GM23248 (cell line): ENCODE data around the gene SNX24. TPM values are rescaled to one million over a fixed set of nuclear protein-coding genes. Genes with fewer than 3 reads are reported as not detected.

Experiments
- DNase-seq: peaks from one replicate; pipeline ENCODE4 v3.0.0-alpha.2; 2015
- H2AFZ ChIP-seq: fragments of 200-600 bp; sonication (generic); 2 replicates; pipeline ENCODE4 v1.6.1; 2016; ENCODE audit warnings: antibody characterized with exemption
- H3F3A ChIP-seq: fragments of 200-600 bp; sonication (generic); 2 replicates; pipeline ENCODE4 v1.6.1; 2016; ENCODE audit warnings: mild to moderate bottlenecking, antibody characterized with exemption, mixed run types; ENCODE audit not compliant: insufficient read depth
- H3K27ac ChIP-seq: fragments of 200-600 bp; sonication (generic); 2 replicates; pipeline ENCODE4 v1.5.1; 2016; ENCODE audit warnings: mild to moderate bottlenecking
- H3K27me3 ChIP-seq: fragments of 200-600 bp; sonication (generic); replicated peaks from 2 replicates; pipeline ENCODE4 v1.6.1; 2016; ENCODE audit warnings: mild to moderate bottlenecking; ENCODE audit not compliant: insufficient read depth
- H3K36me3 ChIP-seq: fragments of 200-600 bp; sonication (generic); 2 replicates; pipeline ENCODE4 v1.6.1; 2016; ENCODE audit warnings: low read depth, mild to moderate bottlenecking
- H3K4me1 ChIP-seq: fragments of 200-600 bp; sonication (generic); 2 replicates; pipeline ENCODE4 v1.6.1; 2016; ENCODE audit warnings: mild to moderate bottlenecking; ENCODE audit not compliant: insufficient read depth
- H3K4me2 ChIP-seq: fragments of 200-600 bp; sonication (generic); one replicate; pipeline ENCODE4 v1.6.1; 2016; ENCODE audit warnings: mild to moderate bottlenecking; ENCODE audit not compliant: unreplicated experiment
- H3K4me3 ChIP-seq: fragments of 200-600 bp; sonication (generic); 2 replicates; pipeline ENCODE4 v1.5.1; 2016; ENCODE audit warnings: mild to moderate bottlenecking
- H3K79me2 ChIP-seq: fragments of 200-600 bp; sonication (generic); 2 replicates; pipeline ENCODE4 v1.6.1; 2016; ENCODE audit warnings: mild to moderate bottlenecking; ENCODE audit not compliant: insufficient read depth
- H3K9ac ChIP-seq: fragments of 200-600 bp; sonication (generic); 2 replicates; pipeline ENCODE4 v1.6.1; 2016; ENCODE audit warnings: mild to moderate bottlenecking
- H3K9me2 ChIP-seq: fragments of 200-600 bp; sonication (generic); 2 replicates; pipeline ENCODE4 v1.6.1; 2016; ENCODE audit warnings: mixed run types, mild to moderate bottlenecking, moderate library complexity; ENCODE audit not compliant: insufficient read depth
- H3K9me3 ChIP-seq: fragments of 200-600 bp; sonication (generic); one replicate; pipeline ENCODE4 v1.6.1; 2017; ENCODE audit warnings: low read depth
- H4K20me1 ChIP-seq: fragments of 200-600 bp; sonication (generic); 2 replicates; pipeline ENCODE4 v1.6.0; 2016; ENCODE audit not compliant: insufficient read depth
- EZH2 ChIP-seq: fragments of 200-600 bp; sonication (generic); IDR thresholded peaks from 2 replicates; pipeline ENCODE4 v1.6.1; 2018; ENCODE audit warnings: antibody characterized with exemption, mild to moderate bottlenecking; ENCODE audit not compliant: insufficient read depth, poor library complexity, severe bottlenecking
- EZH2phosphoT487 ChIP-seq: fragments of 200-600 bp; sonication (generic); IDR thresholded peaks from 2 replicates; pipeline ENCODE4 v1.6.1; 2018; ENCODE audit warnings: antibody characterized with exemption, moderate library complexity, mild to moderate bottlenecking, low read depth; ENCODE audit not compliant: insufficient read depth
- WGBS, 2 experiments: methylation state at CpG; one replicate each; pipeline ENCODE4 v1.1.6; 2015 to 2017; ENCODE audit warnings: low lambda C conversion rate in 2 of 2, low coverage in 1 of 2; ENCODE audit errors: missing lambda C conversion rate in 2 of 2; 5-methylcytosine and 5-hydroxymethylcytosine counted together
- in situ Hi-C: fragments of 300-500 bp; cut with MboI; formaldehyde crosslinking; loops from 2 replicates; pipeline ENCODE4 v1.15.0; 2020
- polyA plus RNA-seq: library from polyadenylated mRNA; unstranded; fragments of >200 nt; fragmentation: Nextera tagmentation; extraction: Ambion mirVana; gene quantifications from 2 replicates; pipeline ENCODE4 v1.2.1, GENCODE V29; 2016
- total RNA-seq: library from RNA; depleted of rRNA; stranded (reverse); fragments of >200 nt; shearing (Covaris generic); gene quantifications from 2 replicates; pipeline ENCODE4 v1.2.3, GENCODE V29; 2014

Gene SNX24
- total and polyA plus RNA-seq, 2 experiments from 2014 or later = 20.8 to 29.4 TPM

GRCh38 chr5:122880170-122880689 is 34.8 kb downstream of the SNX24 start:
- no peak overlapping the region for H3K27ac ChIP-seq
- WGBS, 2 experiments = 91 to 93% methylated on average over 4 of the region's 4 CpGs

DNA sequence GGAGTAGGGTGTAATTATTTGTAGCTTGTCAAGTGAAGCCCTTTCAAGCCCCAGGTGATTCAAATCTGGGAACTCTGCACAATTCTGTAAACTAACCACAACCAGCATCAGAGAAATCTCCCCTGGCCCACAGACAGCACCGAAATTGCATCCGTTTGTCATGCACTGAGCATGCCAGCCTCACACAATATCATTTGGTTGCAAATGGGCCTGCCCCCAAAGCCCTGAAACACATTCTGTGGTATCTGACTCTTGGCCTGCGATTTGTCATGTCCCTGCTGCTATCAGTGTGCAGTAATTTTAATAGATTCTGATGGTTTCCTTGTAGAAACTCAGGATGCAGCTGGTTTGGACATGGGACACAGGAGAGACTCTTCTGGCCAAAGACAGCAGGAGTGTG is 35.3 kb downstream of the SNX24 start:
- no peaks in the 10 kb centered on the region for H4K20me1 ChIP-seq
- H3K4me3 ChIP-seq = no peak overlapping the region
- DNase-seq = peak; percentile 23
- H3K27ac ChIP-seq = no peak overlapping the region
- H2AFZ ChIP-seq = no peak overlapping the region
- no peaks in the 10 kb centered on the region for H3K36me3 ChIP-seq
- peaks cover 88% of the 10 kb centered on the region for H3K79me2 ChIP-seq
- peaks cover 15% of the 10 kb centered on the region for H3K4me1 ChIP-seq
- WGBS, 2 experiments = 66 to 76% methylated on average over 3 of the region's 3 CpGs
- H3K9me2 ChIP-seq = no peaks in the 10 kb centered on the region
- H3K27me3 ChIP-seq = no peaks in the 10 kb centered on the region
- TF ChIP-seq EZH2phosphoT487 (no peak), EZH2 (no peak)
- H3K9ac ChIP-seq = no peak overlapping the region
- no peaks in the 10 kb centered on the region for H3K9me3 ChIP-seq
- in situ Hi-C loops = no loop called here
- 0 out of 2 replicates have a peak, but pooled peaks cover 8% of the 10 kb centered on the region for H3F3A ChIP-seq
- H3K4me2 ChIP-seq = no peak overlapping the region

More at GRCh38 chr5:122880170-122880689, 34.8 kb downstream of the SNX24 start:
- Histone ChIP-seq H3K9ac (no peak overlapping the region), H3K4me3 (no peak overlapping the region), H3K9me3 (no peaks in the 10 kb centered on the region), H2AFZ (no peak overlapping the region), H3K36me3 (no peaks in the 10 kb centered on the region), H3K9me2 (no peaks in the 10 kb centered on the region), H3F3A (0 out of 2 replicates have a peak, but pooled peaks cover 8% of the 10 kb centered on the region), H3K27me3 (no peaks in the 10 kb centered on the region), H3K4me1 (peaks cover 15% of the 10 kb centered on the region), H3K4me2 (no peak overlapping the region), H4K20me1 (no peaks in the 10 kb centered on the region), H3K79me2 (peaks cover 89% of the 10 kb centered on the region)
- in situ Hi-C loops = no loop called here
- TF ChIP-seq EZH2 (no peak), EZH2phosphoT487 (no peak)
- no peak for DNase-seq

GRCh38 chr5:122882831-122883230 is 37.4 kb downstream of the SNX24 start:
- no peaks in the 10 kb centered on the region for H4K20me1 ChIP-seq
- TF ChIP-seq EZH2phosphoT487 (no peak), EZH2 (no peak)
- H2AFZ ChIP-seq = 0 out of 2 replicates have a peak overlapping the region, but pooled peaks have one; percentile 28
- H3K27ac ChIP-seq = peak overlapping the region; percentile 15
- peak; percentile 75 for DNase-seq
- peak overlapping the region; percentile 10; the same call in 1 of the 2 replicates for H3K4me3 ChIP-seq
- WGBS, 2 experiments = 4 to 6% methylated on average over 3 of the region's 3 CpGs
- H3K36me3 ChIP-seq = no peaks in the 10 kb centered on the region
- in situ Hi-C loops = no loop called here
- H3K4me2 ChIP-seq = peak overlapping the region; percentile 69
- no peaks in the 10 kb centered on the region for H3K9me2 ChIP-seq
- H3K27me3 ChIP-seq = no peaks in the 10 kb centered on the region
- H3K79me2 ChIP-seq = peaks cover 85% of the 10 kb centered on the region
- H3K9me3 ChIP-seq = no peaks in the 10 kb centered on the region
- 0 out of 2 replicates have a peak, but pooled peaks cover 8% of the 10 kb centered on the region for H3F3A ChIP-seq
- peaks cover 15% of the 10 kb centered on the region for H3K4me1 ChIP-seq
- no peak overlapping the region for H3K9ac ChIP-seq

DNA sequence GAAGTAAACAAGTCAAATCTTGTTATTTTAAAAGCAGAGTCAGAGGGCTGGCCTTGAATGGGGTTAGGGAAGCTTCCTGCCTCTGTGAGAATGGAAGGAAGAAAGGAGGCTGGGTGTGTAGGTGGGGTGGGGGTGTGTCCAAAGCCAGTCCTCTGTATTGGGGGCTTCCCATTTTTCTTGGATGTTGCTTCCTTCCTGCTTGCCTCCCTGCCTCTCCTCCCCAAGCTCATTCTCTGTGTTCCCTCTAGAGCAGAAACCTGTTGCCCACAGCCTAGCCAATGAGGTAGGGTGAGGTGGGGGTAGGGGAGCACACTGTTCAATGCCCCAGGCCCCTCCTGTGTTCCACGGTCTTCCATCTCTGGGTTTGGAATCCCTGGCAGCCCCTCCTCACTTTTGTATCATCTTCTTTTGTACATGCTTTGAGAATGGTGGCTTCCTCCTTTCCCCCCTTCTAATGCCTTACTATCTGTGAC is 39.7 kb downstream of the SNX24 start:
- Histone ChIP-seq H3K27me3 (no peaks in the 10 kb centered on the region), H3K79me2 (peaks cover 84% of the 10 kb centered on the region), H3K4me3 (no peak overlapping the region), H3K9me3 (no peaks in the 10 kb centered on the region), H3K4me1 (peaks cover 15% of the 10 kb centered on the region), H3K27ac (no peak overlapping the region), H2AFZ (no peak overlapping the region), H3K9me2 (no peaks in the 10 kb centered on the region), H4K20me1 (no peaks in the 10 kb centered on the region; the same call in 1 of the 2 replicates), H3K4me2 (no peak overlapping the region), H3K9ac (no peak overlapping the region), H3F3A (0 out of 2 replicates have a peak, but pooled peaks cover 8% of the 10 kb centered on the region), H3K36me3 (no peaks in the 10 kb centered on the region)
- in situ Hi-C loops = no loop called here
- no peak for DNase-seq
- TF ChIP-seq EZH2 (no peak), EZH2phosphoT487 (no peak)
- WGBS, 2 experiments = 100% methylated on average over 1 of the region's 1 CpG
